Dendritic cell treated with granulocyte-macrophage colony-stimulating factor and Interleukin-4, amounts not matched to agents 40 ng/mL and 50 ng/mL, for 4 days (primary cell): ENCODE data around the gene SPOCD1.
"Not testable (repeated sequence)": the region's sequence is repeated elsewhere in the genome, so short reads cannot be mapped to it uniquely, and the experiment has no call there.

Experiments used
- H3K27ac Mint-ChIP-seq: one replicate; pipeline ENCODE4 v1.8.0; 2022; ENCODE audit warnings: mild to moderate bottlenecking, mixed read lengths
- H3K27me3 Mint-ChIP-seq: one replicate; pipeline ENCODE4 v1.8.0; 2022; ENCODE audit warnings: mild to moderate bottlenecking, mixed read lengths
- H3K36me3 Mint-ChIP-seq: one replicate; pipeline ENCODE4 v1.8.0; 2022; ENCODE audit warnings: low read depth, mixed read lengths
- H3K4me1 Mint-ChIP-seq: one replicate; pipeline ENCODE4 v1.8.0; 2022; ENCODE audit warnings: low read depth, mixed read lengths
- H3K4me3 Mint-ChIP-seq: one replicate; pipeline ENCODE4 v1.8.0; 2022; ENCODE audit warnings: mild to moderate bottlenecking, moderate library complexity, mixed read lengths
- H3K9me3 Mint-ChIP-seq: one replicate; pipeline ENCODE4 v1.8.0; 2022; ENCODE audit warnings: mixed read lengths
- intact Hi-C: fragments of 100-400 bp; cut with micrococcal nuclease; formaldehyde crosslinking; loops from one replicate; pipeline ENCODE4 v1.15.0; 2022

Gene SPOCD1

DNA sequence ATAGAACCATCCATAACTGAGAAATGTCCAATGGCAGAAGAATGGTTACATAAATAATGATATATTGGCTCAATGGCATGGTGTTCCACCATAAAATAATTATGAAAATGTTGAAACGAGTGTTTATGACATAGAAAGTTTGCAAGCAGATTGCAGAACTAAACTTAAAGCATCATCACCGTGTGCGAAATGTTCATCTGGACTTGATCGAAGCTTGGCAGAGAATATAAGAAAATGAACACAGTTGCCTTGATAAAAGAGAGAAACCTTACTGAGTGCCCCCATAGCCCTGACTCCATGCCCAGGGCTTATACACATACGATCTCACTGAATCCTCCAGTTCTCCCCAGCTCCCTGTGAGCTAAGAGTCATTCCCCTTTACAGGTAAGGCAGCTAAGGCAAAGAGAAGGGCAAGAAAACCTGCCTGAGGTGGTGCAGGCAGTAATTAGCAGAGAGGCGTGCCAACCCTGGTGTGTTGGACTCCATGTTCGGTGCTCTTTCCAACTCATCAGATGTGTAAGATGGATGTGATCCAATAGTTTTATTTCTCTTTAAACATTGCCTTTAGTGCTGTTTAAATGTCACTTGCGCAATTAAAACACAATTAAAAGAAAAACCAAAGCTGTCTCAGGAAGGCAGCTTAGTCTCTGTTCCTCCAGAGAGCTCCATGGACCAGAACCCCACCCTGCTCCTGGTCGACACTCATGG, 21.8 kb upstream of the SPOCD1 start:
- intact Hi-C loops = no loop called here
- Mint-ChIP-seq H3K4me3 (no peak overlapping the region), H3K9me3 (no peaks in the 10 kb centered on the region), H3K4me1 (peaks cover 9% of the 10 kb centered on the region), H3K36me3 (no peaks in the 10 kb centered on the region), H3K27ac (no peak overlapping the region), H3K27me3 (peaks cover 6% of the 10 kb centered on the region)

DNA sequence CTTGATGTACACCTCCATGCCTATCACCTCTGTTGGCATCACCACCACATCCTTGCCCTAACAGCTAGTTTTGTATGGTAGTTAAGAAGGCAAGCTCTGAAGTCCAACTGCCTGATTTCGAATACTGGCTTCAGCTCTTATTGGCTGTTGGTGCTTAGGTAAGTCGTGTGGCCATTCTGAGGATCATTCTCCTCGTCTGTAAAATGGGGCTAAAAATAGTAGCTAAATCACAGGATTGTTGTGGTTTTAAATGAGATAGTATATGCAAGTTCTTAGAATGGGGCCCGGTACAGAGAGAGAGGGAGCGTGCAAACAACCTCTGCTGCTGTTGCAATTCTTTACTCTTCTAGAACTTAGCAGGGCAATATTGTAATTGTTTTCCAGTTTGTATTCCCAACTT, 20.8 kb upstream of the SPOCD1 start:
- peaks cover 9% of the 10 kb centered on the region for H3K4me1 Mint-ChIP-seq
- no peak overlapping the region for H3K4me3 Mint-ChIP-seq
- peaks cover 9% of the 10 kb centered on the region for H3K27me3 Mint-ChIP-seq
- intact Hi-C loops = no loop called here
- H3K9me3 Mint-ChIP-seq = no peaks in the 10 kb centered on the region
- H3K27ac Mint-ChIP-seq = no peak overlapping the region
- H3K36me3 Mint-ChIP-seq = no peaks in the 10 kb centered on the region

DNA sequence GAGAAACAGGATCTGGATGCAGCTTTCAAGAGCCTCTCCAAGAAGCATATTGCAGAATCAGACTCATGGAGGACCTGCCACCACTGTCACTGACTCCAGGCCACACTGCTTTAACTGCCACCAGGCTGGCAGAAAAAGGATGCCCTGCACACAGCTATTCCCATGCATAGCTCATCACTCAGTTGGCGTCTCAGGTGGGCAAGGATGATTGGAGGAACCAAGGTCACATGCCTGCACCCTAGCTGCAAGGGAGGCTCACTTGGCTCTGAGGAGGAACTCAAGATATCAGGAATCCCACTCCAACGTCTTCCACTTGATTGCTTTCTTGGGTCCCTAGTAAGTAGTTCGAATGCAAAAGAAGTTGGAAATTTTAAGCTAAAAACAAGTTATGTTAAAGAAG, 19.6 kb upstream of the SPOCD1 start:
- Mint-ChIP-seq H3K27me3 (peaks cover 14% of the 10 kb centered on the region), H3K36me3 (no peaks in the 10 kb centered on the region)

DNA sequence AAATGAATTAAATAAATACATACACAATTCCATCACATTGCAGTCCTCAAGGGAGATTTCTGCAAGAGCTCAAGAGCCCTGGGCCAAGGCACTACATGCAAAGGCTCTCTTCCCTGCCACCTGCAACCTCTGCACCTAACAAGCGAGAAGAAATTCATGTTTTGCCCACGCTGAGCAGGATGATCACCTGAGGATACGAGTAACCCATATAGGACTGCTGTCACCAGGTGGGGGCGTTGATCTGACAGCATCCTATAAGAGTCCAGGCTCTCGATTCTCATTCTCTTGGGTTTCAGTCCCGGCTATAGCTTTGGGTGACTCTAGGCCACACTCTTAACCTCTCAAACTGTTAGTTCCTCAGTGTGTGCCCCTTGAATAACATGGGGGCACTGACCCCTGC, 18.7 kb upstream of the SPOCD1 start:
- Mint-ChIP-seq H3K4me3 (no peak overlapping the region), H3K9me3 (no peaks in the 10 kb centered on the region), H3K27me3 (peaks cover 20% of the 10 kb centered on the region), H3K36me3 (no peaks in the 10 kb centered on the region), H3K4me1 (peaks cover 9% of the 10 kb centered on the region), H3K27ac (no peak overlapping the region)
- intact Hi-C loops = no loop called here

More for the DNA sequence above, 19.6 kb upstream of the SPOCD1 start:
- intact Hi-C loops = no loop called here
- no peaks in the 10 kb centered on the region for H3K9me3 Mint-ChIP-seq
- H3K4me1 Mint-ChIP-seq = peaks cover 9% of the 10 kb centered on the region
- H3K4me3 Mint-ChIP-seq = no peak overlapping the region
- H3K27ac Mint-ChIP-seq = no peak overlapping the region

DNA sequence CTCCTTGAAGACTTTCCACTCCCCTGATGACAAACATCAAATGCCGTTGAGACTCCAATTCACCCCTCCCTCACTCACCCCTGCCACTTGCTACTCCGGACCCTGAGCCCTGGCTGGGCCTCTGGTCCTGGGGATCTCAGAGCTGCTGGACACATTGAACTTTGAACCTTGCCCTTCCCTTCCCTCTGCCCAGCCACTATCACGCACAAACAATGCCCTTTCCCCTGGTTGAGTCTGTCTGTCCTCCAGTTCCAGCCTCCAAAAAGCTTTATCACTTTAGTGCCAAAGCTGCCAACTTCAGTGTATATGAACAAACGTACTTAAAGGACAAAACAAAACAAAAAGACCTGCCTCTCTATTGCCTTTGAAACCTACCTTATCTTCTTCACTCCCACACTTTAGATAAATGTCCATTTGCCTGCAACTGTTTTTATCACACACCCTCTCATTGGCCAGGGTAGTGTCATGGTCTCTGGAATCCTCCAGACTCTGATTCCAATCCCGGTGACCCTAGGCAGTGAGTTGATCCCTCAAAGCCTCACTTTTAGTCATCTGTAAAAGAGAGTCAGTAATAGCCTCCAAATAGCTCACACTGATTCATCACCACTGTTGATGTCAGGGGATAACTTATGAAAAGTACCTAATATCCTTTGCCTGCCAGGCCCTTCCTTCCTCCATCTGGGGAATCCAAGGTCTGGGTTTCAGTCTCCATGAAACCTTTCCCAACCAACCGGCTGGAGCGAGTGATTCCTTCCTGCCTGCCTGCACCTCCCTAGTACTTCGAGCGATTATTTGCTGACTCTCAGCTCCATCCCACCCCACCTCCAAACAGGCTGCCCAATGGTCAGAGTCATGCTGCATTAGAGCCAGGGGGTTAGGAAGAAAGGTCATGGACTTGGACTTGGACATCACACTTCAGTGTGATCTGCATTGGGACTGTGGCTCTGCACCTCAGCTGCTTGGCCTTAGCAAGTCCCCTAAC, 15.9 kb upstream of the SPOCD1 start:
- Mint-ChIP-seq H3K4me1 (peaks cover 14% of the 10 kb centered on the region), H3K9me3 (no peaks in the 10 kb centered on the region), H3K36me3 (no peaks in the 10 kb centered on the region), H3K4me3 (no peak overlapping the region), H3K27ac (no peak overlapping the region), H3K27me3 (peaks cover 41% of the 10 kb centered on the region)
- intact Hi-C loops = no loop called here

DNA sequence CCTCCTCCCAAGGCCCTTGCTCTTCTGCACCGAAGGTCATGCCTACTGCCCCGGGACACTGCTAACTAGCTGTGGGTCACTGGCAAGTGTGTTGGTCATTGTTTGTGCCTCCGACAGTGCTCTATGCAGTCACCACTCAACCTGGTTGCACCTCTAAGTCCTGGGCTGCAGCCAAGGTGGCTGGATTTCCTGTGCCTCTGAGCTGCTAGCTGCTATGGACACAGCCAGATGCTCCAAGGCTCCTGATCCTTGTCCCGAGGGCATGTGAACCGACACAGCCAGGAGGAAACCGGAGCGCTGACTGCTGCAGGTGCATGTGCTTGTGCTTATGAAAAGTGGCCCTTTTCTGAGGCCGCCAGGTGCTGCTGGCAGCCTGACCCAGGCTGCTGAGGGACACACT, 14.7 kb upstream of the SPOCD1 start:
- intact Hi-C loops = no loop called here
- peaks cover 39% of the 10 kb centered on the region for H3K27me3 Mint-ChIP-seq
- H3K36me3 Mint-ChIP-seq = no peaks in the 10 kb centered on the region
- no peak overlapping the region for H3K4me3 Mint-ChIP-seq
- H3K4me1 Mint-ChIP-seq = peaks cover 20% of the 10 kb centered on the region
- H3K9me3 Mint-ChIP-seq = no peaks in the 10 kb centered on the region
- no peak overlapping the region for H3K27ac Mint-ChIP-seq

DNA sequence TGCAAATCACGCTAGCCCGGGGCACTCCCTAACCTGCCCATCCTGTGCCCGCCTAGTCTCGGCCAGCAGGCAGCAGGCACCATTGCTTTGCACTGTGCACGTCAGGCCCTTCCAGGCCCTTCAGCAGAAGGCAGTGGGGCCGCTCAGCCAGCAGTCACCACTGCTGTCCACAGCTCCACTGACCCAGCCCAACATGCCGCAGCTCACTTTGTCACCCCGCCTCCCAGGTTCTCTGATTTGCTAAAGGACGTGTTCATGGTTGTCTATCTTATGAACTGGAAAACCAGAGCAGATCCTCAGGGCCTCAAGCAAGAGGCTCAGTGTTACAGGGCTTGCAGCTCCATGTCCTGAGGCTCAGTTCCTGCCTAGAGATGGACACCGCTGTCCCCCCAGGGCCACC, 14.2 kb upstream of the SPOCD1 start:
- Mint-ChIP-seq H3K27me3 (peaks cover 39% of the 10 kb centered on the region), H3K27ac (no peak overlapping the region), H3K4me3 (no peak overlapping the region), H3K9me3 (no peaks in the 10 kb centered on the region), H3K36me3 (no peaks in the 10 kb centered on the region), H3K4me1 (peaks cover 20% of the 10 kb centered on the region)
- intact Hi-C loops = no loop called here

DNA sequence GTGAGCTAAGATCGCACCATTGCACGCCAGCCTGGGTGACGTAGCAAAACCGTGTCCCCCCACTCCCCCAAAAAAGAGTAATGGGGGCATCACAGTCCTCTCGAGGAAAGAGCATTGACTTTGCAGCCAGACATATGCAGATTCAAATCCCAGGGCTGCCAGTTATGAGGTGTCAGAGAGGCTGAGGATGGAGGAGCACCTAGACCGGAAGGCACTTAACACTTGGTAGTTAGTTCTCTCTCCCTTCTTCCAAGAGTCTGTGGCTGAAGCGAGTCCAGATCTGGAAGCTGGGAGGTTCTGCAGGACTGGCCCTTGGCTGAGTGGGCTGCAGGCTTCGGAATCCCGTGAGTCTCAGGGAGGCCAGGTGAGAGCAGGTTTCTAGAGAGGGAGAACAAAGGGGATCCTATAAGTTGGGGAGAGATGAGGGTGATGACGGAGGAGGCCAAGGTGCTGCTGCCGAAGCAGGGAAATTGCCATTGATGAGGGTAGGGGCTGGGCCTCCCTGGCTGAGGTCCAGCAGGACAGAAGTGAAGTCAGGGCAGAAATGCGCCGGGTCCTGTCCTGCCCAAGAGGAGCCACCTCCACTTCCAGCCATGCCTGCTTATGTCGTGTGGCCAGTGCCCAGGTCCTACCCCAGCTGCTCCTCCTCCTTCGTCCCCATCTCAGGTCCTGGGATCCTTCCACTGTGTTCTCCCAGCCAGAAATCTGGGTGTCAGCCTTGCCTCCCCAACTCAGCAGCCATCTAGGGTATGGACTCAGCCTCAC, 13.3 kb upstream of the SPOCD1 start:
- Mint-ChIP-seq H3K27ac (no peak overlapping the region), H3K4me1 (peaks cover 20% of the 10 kb centered on the region), H3K4me3 (no peak overlapping the region), H3K9me3 (no peaks in the 10 kb centered on the region), H3K27me3 (peaks cover 40% of the 10 kb centered on the region), H3K36me3 (no peaks in the 10 kb centered on the region)
- intact Hi-C loops = no loop called here

DNA sequence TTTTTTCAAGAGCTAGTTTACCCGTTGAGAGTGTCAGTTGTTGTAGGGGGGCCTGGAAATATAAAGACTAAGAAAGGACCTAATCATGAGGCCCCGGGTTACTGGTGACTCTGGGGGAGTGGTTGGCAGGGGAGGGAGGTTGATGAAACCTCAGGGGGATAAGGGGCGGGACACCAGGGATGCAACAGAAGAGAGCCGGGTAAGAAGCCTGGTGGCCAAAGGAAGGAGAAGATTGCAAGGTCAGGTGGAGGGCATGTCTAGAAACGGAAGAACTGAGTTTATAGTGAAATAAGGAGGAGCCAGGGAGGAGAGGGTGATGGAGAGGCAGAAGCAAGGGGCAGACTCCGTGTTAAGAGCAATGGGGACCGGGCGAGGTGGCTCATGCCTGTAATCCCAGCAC, 12.5 kb upstream of the SPOCD1 start:
- intact Hi-C loops = no loop called here
- Mint-ChIP-seq H3K27me3 (peaks cover 40% of the 10 kb centered on the region), H3K36me3 (no peaks in the 10 kb centered on the region), H3K27ac (no peak overlapping the region), H3K4me3 (no peak overlapping the region), H3K4me1 (peaks cover 20% of the 10 kb centered on the region), H3K9me3 (no peaks in the 10 kb centered on the region)

DNA sequence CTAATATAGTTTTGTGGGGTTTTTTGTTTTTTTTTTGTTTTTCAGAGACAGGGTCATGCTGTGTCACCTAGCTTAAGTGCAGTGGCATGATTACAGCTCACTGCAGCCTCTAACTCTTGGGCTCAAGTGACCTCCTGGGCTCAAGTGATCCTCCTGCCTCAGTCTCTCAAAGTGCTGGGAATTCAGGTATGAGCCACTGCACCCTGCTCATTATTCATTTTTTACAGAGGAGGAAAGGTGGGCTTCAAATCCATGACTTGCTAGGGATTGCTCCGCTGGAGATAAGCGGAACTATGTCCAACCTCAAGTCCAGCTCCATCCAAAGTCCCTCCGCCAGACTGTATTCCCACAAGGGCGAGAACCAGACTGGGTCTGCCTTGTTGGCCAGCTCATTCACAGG, 8.0 kb upstream of the SPOCD1 start:
- Mint-ChIP-seq H3K4me1 (peaks cover 20% of the 10 kb centered on the region), H3K4me3 (no peak overlapping the region), H3K27ac (no peak overlapping the region), H3K9me3 (no peaks in the 10 kb centered on the region), H3K27me3 (peaks cover 18% of the 10 kb centered on the region), H3K36me3 (no peaks in the 10 kb centered on the region)
- intact Hi-C loops = no loop called here

DNA sequence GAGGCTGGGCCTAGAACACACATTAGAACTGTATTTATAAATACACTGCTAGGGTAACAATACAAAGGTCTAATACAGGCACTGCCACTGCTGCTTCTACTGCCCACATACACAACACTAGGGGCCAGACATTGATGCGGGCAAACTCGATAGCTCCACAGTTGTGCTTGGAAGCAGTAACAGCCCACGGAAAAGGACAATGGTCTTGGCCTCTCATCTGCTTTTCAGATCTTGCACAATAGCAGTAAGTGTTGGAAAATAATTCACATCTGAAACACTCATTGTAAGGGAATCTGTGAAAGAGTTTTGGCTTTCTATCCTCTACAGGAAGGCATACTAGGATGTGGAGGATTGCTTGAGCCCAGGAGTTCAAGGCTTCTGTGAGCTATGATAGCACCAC, 6.9 kb upstream of the SPOCD1 start:
- H3K36me3 Mint-ChIP-seq = no peaks in the 10 kb centered on the region
- H3K27ac Mint-ChIP-seq = no peak overlapping the region
- intact Hi-C loops = no loop called here
- peaks cover 15% of the 10 kb centered on the region for H3K4me1 Mint-ChIP-seq
- no peaks in the 10 kb centered on the region for H3K9me3 Mint-ChIP-seq
- H3K4me3 Mint-ChIP-seq = no peak overlapping the region
- H3K27me3 Mint-ChIP-seq = peaks cover 10% of the 10 kb centered on the region

DNA sequence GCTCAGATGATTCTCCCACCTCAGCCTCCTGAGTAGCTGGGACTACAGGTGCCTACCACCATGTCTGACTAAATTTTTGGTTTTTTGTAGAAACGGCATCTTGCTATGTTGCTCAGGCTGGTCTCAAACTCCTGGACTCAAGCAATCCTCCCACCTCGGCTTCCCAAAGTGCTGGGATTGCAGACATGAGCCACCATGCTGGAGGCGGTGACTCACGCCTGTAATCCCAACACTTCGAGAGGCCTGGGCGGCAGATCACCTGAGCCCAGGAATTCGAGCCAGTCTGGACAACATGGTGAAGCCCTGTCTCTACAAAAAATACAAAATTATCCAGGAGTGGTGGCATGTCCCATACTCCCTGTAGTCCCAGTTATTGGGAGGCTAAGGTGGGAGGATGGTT, 4.4 kb upstream of the SPOCD1 start:
- H3K4me1 Mint-ChIP-seq, H3K4me3 Mint-ChIP-seq, H3K9me3 Mint-ChIP-seq, H3K27me3 Mint-ChIP-seq, H3K36me3 Mint-ChIP-seq, intact Hi-C loops, H3K27ac Mint-ChIP-seq: not testable (repeated sequence)

DNA sequence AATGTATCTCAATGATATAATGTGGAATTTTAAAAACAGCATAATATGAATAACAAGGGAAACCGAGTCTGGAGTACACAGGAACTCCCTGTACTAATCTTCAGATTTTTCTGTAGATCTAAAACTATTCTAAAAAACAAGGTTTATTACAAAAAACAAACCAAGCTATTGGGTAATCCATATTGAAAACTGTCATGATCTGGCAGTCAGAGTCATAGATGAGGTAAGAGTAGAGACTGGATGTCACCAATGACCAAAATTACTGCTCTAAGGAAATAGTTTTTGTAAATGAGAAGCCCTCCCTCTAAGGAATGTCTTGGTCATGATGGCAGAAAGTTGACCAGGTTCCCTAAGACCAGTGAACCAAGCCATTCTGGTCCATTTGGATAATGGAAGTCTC, 2.4 kb upstream of the SPOCD1 start:
- Mint-ChIP-seq H3K9me3 (no peaks in the 10 kb centered on the region), H3K27me3 (peaks cover 17% of the 10 kb centered on the region), H3K27ac (no peak overlapping the region), H3K4me3 (no peak overlapping the region), H3K4me1 (peaks cover 9% of the 10 kb centered on the region), H3K36me3 (no peaks in the 10 kb centered on the region)
- intact Hi-C loops = no loop called here

DNA sequence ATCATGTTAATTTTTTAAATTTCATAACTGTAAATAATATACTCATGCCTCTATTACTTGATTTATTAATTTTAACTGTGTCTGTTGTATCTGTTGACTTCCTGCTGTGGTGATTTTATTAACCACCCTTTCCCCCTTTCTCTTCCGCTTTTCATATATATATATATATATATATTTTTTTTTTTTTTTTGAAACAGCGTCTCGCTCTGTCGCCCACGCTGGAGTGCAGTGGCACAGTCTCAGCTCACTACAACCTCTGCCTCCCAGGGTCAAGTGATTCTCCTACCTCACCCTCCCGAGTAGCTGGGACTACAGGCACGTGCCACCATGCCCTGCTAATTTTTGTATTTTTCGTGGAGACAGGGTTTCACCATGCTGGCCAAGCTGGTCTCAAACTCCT, 1.1 kb upstream of the SPOCD1 start:
- Mint-ChIP-seq H3K4me1 (peaks cover 13% of the 10 kb centered on the region), H3K27me3 (peaks cover 22% of the 10 kb centered on the region)
- not testable (repeated sequence) for H3K9me3 Mint-ChIP-seq, H3K27ac Mint-ChIP-seq, H3K36me3 Mint-ChIP-seq, H3K4me3 Mint-ChIP-seq
- intact Hi-C loops = loop anchor here (1.0 kb wide), 1 partner anchor 147 kb away; no protein-coding TSS in a partner anchor
